Inflammatory macrophage (primary cell): ENCODE measurements around the gene SUCLA2.

Experiments used
- DNase-seq, 2 donors: peaks; one replicate each; pipeline ENCODE4 v3.0.0-alpha.2; 2020 to 2022

Gene SUCLA2

DNA sequence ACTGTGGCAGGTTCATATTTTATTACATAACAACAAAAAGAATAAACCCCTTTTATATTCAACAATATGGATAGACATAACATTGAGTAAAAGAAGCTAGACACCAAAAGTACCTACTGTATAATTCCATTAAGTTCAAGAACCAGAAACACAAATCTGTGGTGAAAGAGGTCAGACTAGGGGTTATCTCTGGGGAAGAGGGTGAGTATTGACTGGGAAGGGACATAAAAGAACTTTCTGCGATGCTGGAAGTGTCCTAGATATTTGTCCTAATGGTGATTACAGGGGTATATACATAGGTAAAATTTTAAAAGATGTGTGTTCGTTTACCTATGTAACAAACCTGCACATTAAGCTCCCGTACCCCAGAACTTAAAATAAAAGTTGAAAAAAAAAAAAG is 103.0 kb downstream of the SUCLA2 start:
- no peak for DNase-seq

GRCh38 chr13:47897411-47898050 is 103.5 kb downstream of the SUCLA2 start:
- DNase-seq = no peak

DNA sequence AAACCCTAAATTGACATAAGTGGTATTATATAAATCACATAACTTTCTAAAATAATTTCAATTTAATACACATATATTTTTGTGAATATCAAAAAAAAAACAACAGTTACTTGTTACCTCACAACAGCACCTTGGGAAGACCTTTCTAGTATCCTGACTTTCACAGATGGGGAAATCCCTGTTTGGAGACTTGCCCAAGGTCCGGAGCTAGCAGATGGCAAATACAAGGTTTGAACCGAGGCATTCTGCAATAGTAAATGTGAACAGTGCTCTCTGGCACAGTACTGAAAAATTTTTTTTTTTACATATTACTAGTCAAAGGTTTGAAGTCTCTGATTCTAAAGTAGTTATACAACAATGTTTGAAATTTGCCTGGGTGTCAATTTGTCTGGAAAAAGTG is 104.5 kb downstream of the SUCLA2 start:
- DNase-seq = no peak

GRCh38 chr13:47896111-47896510 is 105.0 kb downstream of the SUCLA2 start:
- no peak for DNase-seq

GRCh38 chr13:47893527-47893926 is 107.5 kb downstream of the SUCLA2 start:
- DNase-seq = no peak
